HG02571 (cell line): Measurements from ENCODE around the gene HRH2.
"Not testable (repeated sequence)": the region's sequence is repeated elsewhere in the genome, so short reads cannot be mapped to it uniquely, and the experiment has no call there.

Source experiments
- ATAC-seq: cut with Tn5 transposase; IDR thresholded peaks from one replicate; pipeline ENCODE4 v1.9.1; 2021; ENCODE audit warnings: mild to moderate bottlenecking, moderate library complexity; ENCODE audit not compliant: unreplicated experiment

Gene HRH2

GRCh38 chr5:175712313-175712680 is 54.4 kb downstream of the HRH2 start:
- no peak for ATAC-seq

GRCh38 chr5:175712681-175713085 is 54.8 kb downstream of the HRH2 start:
- ATAC-seq = no peak

- no peak for ATAC-seq
Observed at GRCh38 chr5:175713930-175714329, 56.1 kb downstream of the HRH2 start.

GRCh38 chr5:175714479-175715085 is 56.7 kb downstream of the HRH2 start:
- ATAC-seq = no peak

GRCh38 chr5:175715627-175716522 is 58.0 kb downstream of the HRH2 start:
- ATAC-seq = no peak

GRCh38 chr5:175717837-175718236 is 60.0 kb downstream of the HRH2 start:
- ATAC-seq = no peak

- no peak for ATAC-seq
Observed at GRCh38 chr5:175718401-175719108, 60.7 kb downstream of the HRH2 start.

- ATAC-seq = not testable (repeated sequence)
Observed at GRCh38 chr5:175719109-175719432, 61.2 kb downstream of the HRH2 start.

- no peak for ATAC-seq
Observed at GRCh38 chr5:175724314-175725275, 66.7 kb downstream of the HRH2 start.

GRCh38 chr5:175728316-175728715 is 70.4 kb downstream of the HRH2 start:
- no peak for ATAC-seq

- no peak for ATAC-seq
Observed at GRCh38 chr5:175728885-175729828, 71.3 kb downstream of the HRH2 start.

- ATAC-seq = no peak
Observed at GRCh38 chr5:175729829-175730277, 72.0 kb downstream of the HRH2 start.

- no peak for ATAC-seq
Observed at GRCh38 chr5:175731172-175731571, 73.3 kb downstream of the HRH2 start.

GRCh38 chr5:175731756-175732465 is 74.0 kb downstream of the HRH2 start:
- no peak for ATAC-seq

- no peak for ATAC-seq
Observed at GRCh38 chr5:175733017-175733416, 75.1 kb downstream of the HRH2 start.

GRCh38 chr5:175734016-175734415 is 76.1 kb downstream of the HRH2 start:
- ATAC-seq = no peak

GRCh38 chr5:175734501-175734900 is 76.6 kb downstream of the HRH2 start:
- no peak for ATAC-seq

GRCh38 chr5:175735701-175736100 is 77.8 kb downstream of the HRH2 start:
- no peak for ATAC-seq

GRCh38 chr5:175736652-175737051 is 78.8 kb downstream of the HRH2 start:
- no peak for ATAC-seq
